Peyer's patch (tissue), 4 donors: ENCODE data around the gene KCNK13.

Experiments
- POLR2A ChIP-seq, 2 donors: fragments of 450-650 bp; IDR thresholded peaks; one replicate each; pipeline ENCODE4 v1.5.1; 2017; ENCODE audit warnings: antibody characterized with exemption in 2 of 2, mild to moderate bottlenecking in 2 of 2, moderate library complexity in 2 of 2
- TF ChIP-seq, protein P1 (sequence below), 6 experiments: fragments of 450-650 bp in 4 of 6; fragments of 200-600 bp in 2 of 6; sonication (generic) in 1 of 6; IDR thresholded peaks; one replicate each; pipeline ENCODE4 v1.5.1; 2017 to 2019; ENCODE audit warnings: antibody characterized with exemption in 6 of 6, mild to moderate bottlenecking in 3 of 6, moderate library complexity in 1 of 6

- TF ChIP-seq, protein P1, sequence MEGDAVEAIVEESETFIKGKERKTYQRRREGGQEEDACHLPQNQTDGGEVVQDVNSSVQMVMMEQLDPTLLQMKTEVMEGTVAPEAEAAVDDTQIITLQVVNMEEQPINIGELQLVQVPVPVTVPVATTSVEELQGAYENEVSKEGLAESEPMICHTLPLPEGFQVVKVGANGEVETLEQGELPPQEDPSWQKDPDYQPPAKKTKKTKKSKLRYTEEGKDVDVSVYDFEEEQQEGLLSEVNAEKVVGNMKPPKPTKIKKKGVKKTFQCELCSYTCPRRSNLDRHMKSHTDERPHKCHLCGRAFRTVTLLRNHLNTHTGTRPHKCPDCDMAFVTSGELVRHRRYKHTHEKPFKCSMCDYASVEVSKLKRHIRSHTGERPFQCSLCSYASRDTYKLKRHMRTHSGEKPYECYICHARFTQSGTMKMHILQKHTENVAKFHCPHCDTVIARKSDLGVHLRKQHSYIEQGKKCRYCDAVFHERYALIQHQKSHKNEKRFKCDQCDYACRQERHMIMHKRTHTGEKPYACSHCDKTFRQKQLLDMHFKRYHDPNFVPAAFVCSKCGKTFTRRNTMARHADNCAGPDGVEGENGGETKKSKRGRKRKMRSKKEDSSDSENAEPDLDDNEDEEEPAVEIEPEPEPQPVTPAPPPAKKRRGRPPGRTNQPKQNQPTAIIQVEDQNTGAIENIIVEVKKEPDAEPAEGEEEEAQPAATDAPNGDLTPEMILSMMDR (IDR thresholded peaks at IDR 0.05), result no peak
- no peak for TF ChIP-seq POLR2A (IDR thresholded peaks at IDR 0.05)
Measured at GRCh38 chr14:90095096-90095495, 33.3 kb downstream of the KCNK13 start.
